Measurements from ENCODE around the gene TCEANC2. TPM values are rescaled to one million over a fixed set of nuclear protein-coding genes. Genes with fewer than 3 reads are reported as not detected.

Gene TCEANC2
- total and polyA plus RNA-seq, 2 of the 4 experiments (the other 2 are of a cell fraction) = 2.4 to 3.2 TPM

DNA sequence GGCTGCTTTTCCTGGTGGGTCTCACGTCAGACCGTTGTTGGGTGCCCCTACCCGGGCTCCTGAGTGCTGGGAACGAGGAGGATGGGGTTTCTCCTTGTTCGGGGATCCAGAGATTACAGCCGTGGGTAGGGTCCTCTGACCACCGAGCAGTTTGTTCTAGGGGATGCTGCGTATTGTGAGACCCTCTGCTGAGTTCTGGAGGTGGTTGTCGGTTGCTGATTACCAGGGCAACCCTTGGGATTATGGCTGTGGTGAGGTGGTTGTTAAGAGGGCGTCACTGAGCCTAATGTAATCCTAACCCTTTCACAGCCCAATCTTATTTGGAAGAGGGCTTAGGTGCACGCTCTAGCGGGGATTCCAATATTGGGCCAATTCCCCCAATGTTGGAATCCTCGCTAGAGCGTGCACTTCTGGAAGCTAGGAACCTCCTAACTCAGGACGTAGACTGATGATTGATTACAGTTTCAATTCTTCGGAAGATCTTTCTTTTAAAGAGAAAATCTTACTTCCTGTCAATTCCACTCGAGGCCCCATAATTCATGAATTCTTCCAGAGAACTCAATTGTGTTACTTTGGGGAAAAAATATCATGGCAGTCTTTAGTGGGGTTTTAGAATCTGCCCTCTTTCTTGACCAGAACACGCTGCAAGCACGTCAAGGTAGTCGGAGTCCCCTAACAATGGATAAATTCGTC is 483 bp downstream of the TCEANC2 start:
- H2AK5ac ChIP-seq (ENCODE audit: low read depth, low read length) = peak overlapping the region; percentile 46
- peaks cover 17 to 42% of the 10 kb centered on the region in 2 experiments for H3K79me1 ChIP-seq (ENCODE audit: low read depth in 1 of 2, low read length in 2 of 2)
- ChIA-PET CTCF (interaction anchor here (1.2 kb wide), 1 partner anchor 28 kb away, joined by 5 read pairs; no protein-coding TSS in a partner anchor), POLR2A (ENCODE audit: unreplicated experiment) (interaction anchor here (1.6 kb wide), 1 partner anchor 108 kb away, joined by 3 read pairs; the partner anchor contains the start of gene IFT25)
- intact Hi-C loops (cut with micrococcal nuclease) = loop anchor here (2.0 to 5.0 kb wide), 3 partner anchors 97 to 192 kb away; no protein-coding TSS in a partner anchor
- peak overlapping the region; percentile 52 for H2BK5ac ChIP-seq (ENCODE audit: low read depth, low read length, poor library complexity, severe bottlenecking)
- H3K36me3 ChIP-seq (ENCODE audit: control insufficient read depth, insufficient read depth, low read length) = no peaks in the 10 kb centered on the region
- H3K4me2 ChIP-seq (ENCODE audit: low read depth, low read length) = peak overlapping the region; percentile 93
- 50% methylated on average over 4 of the region's 21 CpGs; no CpG with 5 or more reads in 1 of the 2 experiments for WGBS, 2 experiments (ENCODE audit: extremely low coverage in 2 of 2, insufficient read length in 1 of 2)
- peak overlapping the region; percentile 75 for H3K23ac ChIP-seq (ENCODE audit: low read depth, low read length)
- peak overlapping the region; percentile 28; the same call in 1 of the 2 replicates for H2BK120ac ChIP-seq (ENCODE audit: low read depth, low read length)
- H4K8ac ChIP-seq (ENCODE audit: low read depth in 2 of 2, low read length in 2 of 2) = peak overlapping the region; percentile 65 to 94
- H3K27me3 ChIP-seq (ENCODE audit: control insufficient read depth, insufficient read depth, low read length) = no peaks in the 10 kb centered on the region
- peak overlapping the region; percentile 72 for H3K27ac ChIP-seq (ENCODE audit: insufficient read depth, low read length)
- H2BK20ac ChIP-seq (ENCODE audit: low read depth, low read length) = no peak overlapping the region
- H4K20me1 ChIP-seq (ENCODE audit: insufficient read depth, low read length) = no peaks in the 10 kb centered on the region; the same call in 1 of the 2 replicates
- H2AFZ ChIP-seq (replicated peaks; ENCODE audit: low read length, poor library complexity) = peak overlapping the region; percentile 94
- DNase-seq (peak; percentile 10), ATAC-seq (ENCODE audit: low read depth) (peak; percentile 2; the same call in 1 of the 2 replicates)
- H4K5ac ChIP-seq (ENCODE audit: low read depth, low read length) = peak overlapping the region; percentile 78
- H3K4me3 ChIP-seq (ENCODE audit: insufficient read depth, low read depth, low read length) = peak overlapping the region; percentile 62
- dilution Hi-C loops (cut with HindIII; ENCODE audit: low sequenced_read_pairs, unreplicated experiment) = no loop called here
- peak overlapping the region; percentile 79 for H2AK9ac ChIP-seq (replicated peaks; ENCODE audit: low read depth, low read length, poor library complexity)
- peak overlapping the region; percentile 7 for H3K18ac ChIP-seq (ENCODE audit: low read depth, low read length)
- 0 out of 3 replicates have a peak overlapping the region, but pooled peaks have one; percentile 10 for H2BK15ac ChIP-seq (ENCODE audit: low read depth, low read length)
- BruUV-seq (replicated peaks) = no TSS peak
- H3K9me1 ChIP-seq (ENCODE audit: insufficient read depth, low read length) = peaks cover 6% of the 10 kb centered on the region; the same call in 1 of the 2 replicates
- H3K9ac ChIP-seq (ENCODE audit: low read depth, low read length) = peak overlapping the region; percentile 79
- peaks cover 2% of the 10 kb centered on the region; the same call in 1 of the 2 replicates for H3K4me1 ChIP-seq (ENCODE audit: control insufficient read depth, insufficient read depth, low read length)
- H4K91ac ChIP-seq (ENCODE audit: insufficient read depth, low read depth, low read length) = peak overlapping the region; percentile 71; the same call in 1 of the 2 replicates
- peak overlapping the region; percentile 91 for H3K14ac ChIP-seq (replicated peaks; ENCODE audit: low read depth, low read length)
- no peaks in the 10 kb centered on the region for H3K9me3 ChIP-seq (ENCODE audit: control insufficient read depth, insufficient read depth, low read length)
- H3K56ac ChIP-seq (ENCODE audit: extremely low read depth, insufficient read depth, low read length) = peak overlapping the region; percentile 83
- in situ Hi-C loops (cut with MboI; ENCODE audit: low sequenced_read_pairs) = loop anchor here (25.0 kb wide), 1 partner anchor 192 kb away; no protein-coding TSS in a partner anchor
- H3K4ac ChIP-seq (ENCODE audit: low read depth, low read length) = peak overlapping the region; percentile 87
- TF ChIP-seq MAZ (IDR thresholded peaks at IDR 0.05; ENCODE audit: borderline replicate concordance, low read depth, low read length) (no peak), CHD1 (IDR thresholded peaks at IDR 0.05; ENCODE audit: low read depth, low read length) (no peak), BHLHE40 (IDR thresholded peaks at IDR 0.05; ENCODE audit: low read depth, low read length) (no peak), CEBPB (IDR thresholded peaks at IDR 0.05; ENCODE audit: low read depth, low read length) (no peak), RAD21 (IDR thresholded peaks at IDR 0.05; ENCODE audit: low read length) (no peak), ELK1 (IDR thresholded peaks at IDR 0.05; ENCODE audit: borderline replicate concordance, low read depth, low read length) (no peak), RFX5 (IDR thresholded peaks at IDR 0.05; ENCODE audit: low read depth, low read length) (no peak), FOS (IDR thresholded peaks at IDR 0.05; ENCODE audit: low read depth, low read length) (no peak), POLR2A (IDR thresholded peaks at IDR 0.05; ENCODE audit: low read depth, low read length) (no peak; the same call in 1 of the 2 replicates), RCOR1 (IDR thresholded peaks at IDR 0.05; ENCODE audit: insufficient replicate concordance, low read length) (no peak), MXI1 (IDR thresholded peaks at IDR 0.05; ENCODE audit: borderline replicate concordance, low read depth, low read length) (no peak), MAFK (IDR thresholded peaks at IDR 0.05; ENCODE audit: low read depth, low read length) (no peak), SMC3 (IDR thresholded peaks at IDR 0.05; ENCODE audit: low read depth, low read length) (no peak), NFE2L2 (IDR thresholded peaks at IDR 0.05; ENCODE audit: low read depth, low read length) (no peak)
- TF ChIP-seq, protein P1, sequence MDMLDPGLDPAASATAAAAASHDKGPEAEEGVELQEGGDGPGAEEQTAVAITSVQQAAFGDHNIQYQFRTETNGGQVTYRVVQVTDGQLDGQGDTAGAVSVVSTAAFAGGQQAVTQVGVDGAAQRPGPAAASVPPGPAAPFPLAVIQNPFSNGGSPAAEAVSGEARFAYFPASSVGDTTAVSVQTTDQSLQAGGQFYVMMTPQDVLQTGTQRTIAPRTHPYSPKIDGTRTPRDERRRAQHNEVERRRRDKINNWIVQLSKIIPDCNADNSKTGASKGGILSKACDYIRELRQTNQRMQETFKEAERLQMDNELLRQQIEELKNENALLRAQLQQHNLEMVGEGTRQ (IDR thresholded peaks at IDR 0.05; ENCODE audit: low read depth, low read length) = no peak
